Effector CD8-positive, alpha-beta T cell (primary cell): Measurements from ENCODE around the gene BBLN.
"Not testable (repeated sequence)": the region's sequence is repeated elsewhere in the genome, so short reads cannot be mapped to it uniquely, and the experiment has no call there.

Source experiments
- DNase-seq: peaks from one replicate; lab custom pipeline; 2025; lab: John Stamatoyannopoulos, UW

The BBLN gene

GRCh38 chr9:128124451-128124850 lies 35.6 kb upstream of the BBLN start:
- DNase-seq = no peak

GRCh38 chr9:128124873-128125579 lies 35.0 kb upstream of the BBLN start:
- peak; percentile 33 for DNase-seq

DNA sequence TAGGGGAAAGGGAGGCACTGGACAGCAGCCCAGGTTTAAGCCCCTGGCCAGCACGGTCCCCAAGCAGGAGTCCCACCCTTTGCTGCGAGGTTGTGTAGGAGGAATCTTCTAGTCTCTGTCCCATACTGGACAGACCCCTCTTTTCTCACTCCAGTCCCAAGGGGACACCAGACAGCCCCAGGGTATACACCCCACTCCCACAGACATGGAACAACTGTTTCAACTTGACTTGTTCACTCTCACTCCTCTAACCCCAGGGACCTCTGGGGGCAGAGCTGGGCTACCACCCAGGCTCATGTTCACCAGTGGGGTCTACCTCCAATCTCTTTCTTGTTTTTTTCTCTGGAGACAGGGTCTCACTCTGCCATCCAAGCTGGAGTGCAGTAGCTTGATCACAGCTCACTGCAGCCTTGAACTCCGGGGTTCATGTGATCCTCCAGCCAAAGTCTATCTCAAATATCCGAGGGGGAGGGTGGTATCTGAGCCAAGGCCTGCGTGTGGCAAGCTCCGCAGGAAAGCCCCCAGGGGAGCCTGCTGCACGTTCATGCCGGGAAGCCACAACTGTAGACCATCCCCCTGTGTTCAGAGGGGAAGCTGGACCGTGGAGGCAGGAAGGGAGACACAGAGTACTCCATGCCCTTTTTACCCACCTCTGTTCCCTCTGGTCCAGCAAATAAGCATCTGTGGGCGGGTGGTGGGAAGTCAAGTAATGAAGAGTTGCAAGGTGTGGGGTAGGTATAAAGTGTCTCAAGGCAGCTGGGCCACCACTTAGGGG lies 34.3 kb upstream of the BBLN start:
- DNase-seq = no peak

GRCh38 chr9:128127568-128127989 lies 32.5 kb upstream of the BBLN start, which contains the start of gene PTGES2:
Gene PTGES2 (minus strand): TSS chr9:128127729. CDS start chr9:128127717, 12 bp downstream.
- peak; percentile 66 for DNase-seq

DNA sequence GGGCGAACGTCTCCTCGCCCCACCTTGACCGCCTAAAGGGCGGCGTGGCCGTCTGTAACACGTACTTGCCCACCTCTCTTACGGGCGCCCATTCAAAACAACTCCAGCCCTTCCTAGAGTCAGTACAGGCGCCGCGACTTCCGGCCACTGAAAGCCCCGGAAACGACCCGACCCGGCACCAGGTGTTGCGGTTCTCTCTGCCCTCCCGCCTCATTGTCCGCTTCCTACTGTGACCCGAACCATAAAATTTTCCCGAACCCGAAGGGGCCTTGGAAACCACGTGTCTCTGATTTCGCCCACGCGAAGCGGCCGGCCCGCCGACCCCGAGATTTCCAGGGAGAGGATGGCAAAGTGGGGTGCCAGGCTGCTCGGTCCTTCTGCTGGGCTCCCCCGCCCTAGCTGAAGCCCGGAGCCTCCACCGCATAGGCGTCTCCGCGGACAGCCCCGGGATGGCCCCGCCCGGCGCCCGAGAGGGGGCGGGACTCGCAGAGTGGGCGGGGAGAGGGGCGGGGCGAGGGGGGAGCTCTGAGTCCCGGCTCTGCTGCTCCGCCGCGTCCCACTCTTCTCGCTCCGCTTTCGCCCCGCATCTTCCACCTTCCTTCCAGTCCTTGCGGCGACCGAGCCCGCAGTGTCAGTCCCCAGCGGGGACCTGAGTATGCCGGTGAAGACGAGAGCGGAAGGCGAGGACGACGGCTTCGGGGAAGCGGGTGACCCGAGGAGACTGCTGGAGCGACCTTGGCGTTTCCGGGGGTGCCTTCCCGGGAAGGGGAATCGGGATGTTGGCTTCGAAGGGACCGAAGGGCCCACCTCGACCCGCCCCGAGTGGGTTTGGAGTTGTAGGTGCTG lies 31.9 kb upstream of the BBLN start:
- DNase-seq = peak; percentile 81

DNA sequence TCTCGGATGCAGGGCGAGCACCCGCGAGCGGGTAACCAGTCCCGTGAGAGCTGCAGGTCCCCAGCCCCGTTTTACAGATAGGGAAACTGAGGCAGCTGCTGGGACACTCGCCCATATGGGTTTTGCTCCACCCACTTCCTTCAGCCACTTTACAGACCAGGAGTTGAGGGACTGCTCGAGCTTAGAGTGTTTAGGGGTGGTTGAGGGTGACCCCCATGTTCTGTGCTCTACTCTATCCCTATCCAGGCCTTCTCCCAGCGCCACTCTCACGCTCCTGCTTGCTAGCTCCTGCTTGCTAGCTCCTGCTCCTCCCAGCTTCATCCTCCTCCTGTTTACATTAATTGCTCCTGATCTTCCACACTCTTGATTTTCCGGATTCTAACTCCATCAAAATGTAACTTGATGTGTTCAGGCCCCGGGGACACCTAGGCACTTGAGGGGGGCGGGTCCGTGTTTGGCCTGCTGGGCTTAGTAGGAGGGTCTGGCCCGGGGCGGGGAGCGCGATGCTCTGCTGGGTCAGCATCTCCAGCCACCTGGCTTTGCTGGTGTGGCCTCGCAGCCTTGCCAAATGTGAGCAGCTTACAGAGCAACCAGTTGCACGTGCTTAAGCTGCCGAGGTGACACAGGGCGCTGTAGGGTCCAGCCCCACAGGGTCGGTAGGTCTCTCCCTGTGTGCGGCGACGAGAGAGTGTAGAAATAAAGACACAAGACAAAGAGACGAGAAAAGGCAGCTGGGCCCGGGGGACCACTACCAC lies 31.1 kb upstream of the BBLN start:
- DNase-seq = no peak

DNA sequence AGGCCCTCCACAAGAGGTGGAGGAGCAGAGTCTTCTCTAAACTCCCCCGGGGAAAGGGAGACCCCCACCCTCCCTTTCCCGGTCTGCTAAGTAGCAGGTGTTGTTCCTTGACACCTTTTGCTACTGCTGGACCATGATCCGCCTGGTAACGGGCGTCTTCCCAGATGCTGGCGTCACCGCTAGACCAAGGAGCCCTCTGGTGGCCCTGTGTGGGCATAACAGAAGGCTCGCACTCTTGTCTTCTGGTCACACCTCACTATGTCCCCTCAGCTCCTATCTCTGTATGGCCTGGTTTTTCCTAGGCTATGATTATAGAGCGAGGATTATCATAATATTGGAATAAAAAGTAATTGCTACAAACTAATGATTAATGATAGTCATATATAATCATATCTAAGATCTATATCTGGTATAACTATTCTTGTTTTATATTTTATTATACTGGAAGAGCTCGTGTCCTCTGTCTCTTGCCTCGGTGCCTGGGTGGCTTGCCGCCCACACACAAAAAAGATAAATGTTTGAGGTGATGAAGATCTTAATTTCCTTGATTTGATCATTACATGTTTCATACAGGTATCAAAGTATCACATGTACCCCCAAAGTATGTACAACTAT lies 30.0 kb upstream of the BBLN start:
- DNase-seq = not testable (repeated sequence)

DNA sequence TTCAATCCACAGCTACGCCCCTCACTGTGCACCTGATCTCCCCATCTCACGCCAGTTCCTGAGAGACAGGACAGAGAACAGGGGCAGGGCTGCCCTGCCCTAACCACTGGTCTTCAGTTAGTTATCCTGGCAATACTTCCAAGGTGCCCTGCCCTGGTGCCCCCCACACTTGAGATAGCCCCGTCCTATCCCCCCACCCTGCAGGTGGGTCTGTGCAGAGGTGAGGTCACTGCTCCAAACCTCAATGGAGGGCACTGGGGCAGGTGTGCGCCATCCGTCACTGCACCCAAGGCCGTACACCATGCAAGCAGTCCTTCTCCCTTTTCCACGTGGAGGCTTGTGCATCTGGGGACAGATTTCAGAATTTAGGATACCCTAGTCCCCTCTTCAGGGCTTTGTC lies 29.4 kb upstream of the BBLN start:
- not testable (repeated sequence) for DNase-seq

DNA sequence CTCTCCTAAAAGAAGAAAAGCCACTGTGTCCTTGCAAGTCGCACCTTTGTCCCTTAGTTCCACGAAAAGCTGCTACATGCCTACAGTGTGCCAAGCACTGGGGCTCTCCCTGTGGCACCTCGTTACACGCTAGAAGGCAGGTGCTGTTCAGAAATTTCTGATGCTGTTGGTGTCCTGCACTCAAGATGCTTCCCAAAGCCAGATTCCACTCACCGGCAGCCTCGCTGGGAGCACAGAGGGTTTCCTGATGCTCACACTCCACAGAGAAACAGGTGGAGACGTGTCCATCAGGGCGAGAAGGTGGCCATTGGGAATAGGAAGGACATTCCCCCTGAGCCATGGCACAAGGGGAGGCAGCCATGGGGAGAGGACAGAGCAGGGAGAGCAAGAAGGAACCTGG lies 28.7 kb upstream of the BBLN start:
- DNase-seq = not testable (repeated sequence)

DNA sequence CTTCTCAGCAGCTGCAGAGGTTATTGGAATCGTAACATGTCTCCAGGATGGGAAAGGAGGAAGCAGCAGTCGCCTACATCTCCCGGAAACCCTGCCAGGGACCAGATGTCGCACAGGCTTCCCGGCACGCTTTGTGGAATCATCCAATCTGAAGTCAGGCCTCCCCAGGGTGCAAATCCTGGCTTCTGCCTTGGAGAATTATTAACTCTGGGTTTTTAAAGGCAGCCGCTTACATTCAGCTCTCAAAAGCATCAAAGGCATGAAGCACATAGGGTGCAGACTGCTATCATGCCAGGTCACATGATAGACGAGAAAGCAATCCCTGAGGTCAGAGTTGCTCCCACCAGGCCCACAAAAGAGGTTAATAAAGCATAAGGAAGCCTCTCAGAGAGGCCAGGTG lies 27.9 kb upstream of the BBLN start:
- DNase-seq = not testable (repeated sequence)

GRCh38 chr9:128135561-128135960 lies 24.5 kb upstream of the BBLN start:
- DNase-seq = not testable (repeated sequence)

- DNase-seq = no peak
Observed at GRCh38 chr9:128136816-128137793, 23.0 kb upstream of the BBLN start.

DNA sequence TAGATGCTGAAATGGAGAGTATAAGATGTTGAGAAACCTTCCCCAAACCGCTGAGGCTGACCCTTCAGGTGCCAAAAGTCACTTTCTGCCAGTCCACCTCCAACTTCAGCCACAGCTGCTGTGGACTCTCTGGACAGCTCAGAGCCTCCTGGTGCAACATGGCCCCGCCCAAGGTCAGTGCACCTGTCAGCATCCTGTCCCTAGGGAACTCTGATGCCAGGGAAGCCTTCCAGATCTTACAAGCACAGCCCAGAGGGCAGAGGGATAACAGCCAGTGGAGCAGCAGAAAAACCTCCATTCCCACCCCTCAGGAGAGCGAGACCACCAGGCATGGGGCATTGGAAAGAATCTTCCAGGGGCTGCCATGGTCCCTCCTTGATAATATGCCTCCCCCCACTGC lies 22.1 kb upstream of the BBLN start:
- DNase-seq = no peak

DNA sequence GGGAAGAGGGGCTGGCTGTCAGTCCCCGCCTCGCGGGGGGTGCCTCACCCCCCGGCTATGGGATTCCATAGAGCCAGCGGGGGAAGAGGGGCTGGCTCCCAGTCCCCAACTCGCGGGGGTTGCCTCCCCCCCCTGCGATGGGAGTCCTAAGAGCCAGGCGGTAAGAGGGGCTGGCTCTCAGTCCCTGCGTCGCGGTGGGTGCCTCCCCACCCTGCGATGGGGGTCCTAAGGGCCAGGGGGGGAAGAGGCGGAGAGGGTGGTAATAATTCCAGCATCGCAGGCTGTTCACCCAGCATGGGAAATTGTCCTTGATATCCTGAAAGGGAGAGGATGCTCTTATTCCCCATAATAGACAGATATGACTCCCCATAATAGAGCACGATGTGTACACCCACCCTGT lies 20.4 kb upstream of the BBLN start:
- DNase-seq = no peak

DNA sequence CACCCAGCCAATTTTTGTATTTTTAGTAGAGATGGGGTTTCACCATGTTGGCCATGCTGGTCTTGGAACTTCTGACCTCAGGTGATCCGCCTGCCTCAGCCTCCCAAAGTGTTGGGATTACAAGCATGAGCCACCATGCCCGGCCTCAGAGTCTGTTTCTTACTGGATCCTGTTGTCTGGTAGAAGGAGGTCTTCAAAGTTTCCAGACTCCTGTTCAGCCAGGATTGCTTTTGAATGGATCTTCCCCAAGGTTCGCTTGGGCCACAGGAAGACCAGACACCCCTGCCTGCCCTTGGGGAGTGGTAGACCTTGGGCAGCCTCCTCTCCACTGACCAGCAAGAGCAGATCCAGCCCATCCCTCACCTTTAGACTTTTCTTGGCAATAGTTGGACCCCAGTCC lies 18.5 kb upstream of the BBLN start:
- DNase-seq = no peak

DNA sequence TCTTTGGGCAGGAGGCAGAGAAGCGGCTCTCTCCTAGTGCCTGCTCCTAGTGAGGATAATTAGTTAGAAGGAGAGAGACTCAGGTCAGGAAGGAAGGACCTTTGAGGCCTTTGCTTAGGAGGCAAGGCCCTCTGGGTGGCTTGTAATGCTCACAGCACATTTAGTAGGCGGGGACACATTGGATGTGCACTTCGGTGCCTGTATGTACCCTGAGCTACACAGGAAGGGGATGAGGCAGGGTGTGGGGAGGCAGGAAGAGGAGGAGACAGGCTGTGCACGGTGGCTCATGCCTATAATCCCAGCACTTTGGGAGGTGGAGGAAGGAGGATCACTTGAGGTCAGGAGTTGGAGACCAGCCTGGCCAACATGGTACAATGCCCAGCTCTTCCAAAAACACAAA lies 18.0 kb upstream of the BBLN start:
- no peak for DNase-seq

DNA sequence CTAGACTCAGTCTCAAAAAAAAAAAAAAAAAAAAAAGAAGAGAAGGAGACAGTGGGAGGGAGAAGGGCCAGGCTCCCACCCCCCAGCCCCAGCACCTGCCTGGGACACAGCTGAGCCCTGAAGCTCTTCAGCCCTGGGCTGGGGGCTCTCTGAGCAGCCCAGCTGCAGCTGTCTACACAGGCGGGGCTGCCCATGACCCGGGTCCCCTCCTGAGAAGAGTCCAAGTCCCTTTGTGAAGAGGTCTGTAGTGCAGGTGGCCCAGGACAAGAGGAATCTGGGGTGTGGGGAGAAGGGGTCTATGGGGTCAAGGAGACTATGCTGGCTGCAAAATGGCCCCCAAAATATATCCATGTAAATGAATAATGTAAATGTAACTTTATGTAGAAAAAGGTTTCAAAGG lies 17.5 kb upstream of the BBLN start:
- no peak for DNase-seq

GRCh38 chr9:128143525-128144238 lies 16.4 kb upstream of the BBLN start:
- no peak for DNase-seq
